ENCODE measurements around the gene PER2.
"Not testable (repeated sequence)": the region's sequence is repeated elsewhere in the genome, so short reads cannot be mapped to it uniquely, and the experiment has no call there.

The PER2 gene

DNA sequence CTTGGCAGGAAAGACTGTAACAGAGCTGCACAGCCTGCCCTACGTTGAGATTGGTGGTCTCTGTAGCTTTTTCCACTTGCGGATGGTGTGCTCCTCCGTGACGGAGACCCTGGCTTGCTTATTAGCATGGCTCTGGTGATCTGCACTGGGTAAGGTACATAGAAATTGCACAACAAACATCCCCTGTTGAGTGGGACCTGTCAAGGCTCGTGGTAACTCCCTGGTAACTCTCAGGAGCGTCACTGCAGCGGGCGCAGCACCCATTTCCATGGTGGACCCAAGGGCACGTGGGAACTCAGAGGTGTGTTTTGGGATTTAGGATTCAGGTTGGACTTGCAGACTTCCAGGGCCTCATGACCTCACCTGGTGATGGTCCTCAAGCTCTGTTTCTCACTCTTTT is 33.1 kb upstream of the PER2 start:
- Mint-ChIP-seq H3K36me3 (ENCODE audit: low read depth) (no peaks in the 10 kb centered on the region), H3K27me3 (ENCODE audit: low read depth) (peaks cover 15% of the 10 kb centered on the region), H3K4me1 (ENCODE audit: low read depth) (peaks cover 13% of the 10 kb centered on the region), H3K4me3 (peak overlapping the region; percentile 79), H3K9me3 (no peaks in the 10 kb centered on the region), H3K27ac (no peak overlapping the region)

DNA sequence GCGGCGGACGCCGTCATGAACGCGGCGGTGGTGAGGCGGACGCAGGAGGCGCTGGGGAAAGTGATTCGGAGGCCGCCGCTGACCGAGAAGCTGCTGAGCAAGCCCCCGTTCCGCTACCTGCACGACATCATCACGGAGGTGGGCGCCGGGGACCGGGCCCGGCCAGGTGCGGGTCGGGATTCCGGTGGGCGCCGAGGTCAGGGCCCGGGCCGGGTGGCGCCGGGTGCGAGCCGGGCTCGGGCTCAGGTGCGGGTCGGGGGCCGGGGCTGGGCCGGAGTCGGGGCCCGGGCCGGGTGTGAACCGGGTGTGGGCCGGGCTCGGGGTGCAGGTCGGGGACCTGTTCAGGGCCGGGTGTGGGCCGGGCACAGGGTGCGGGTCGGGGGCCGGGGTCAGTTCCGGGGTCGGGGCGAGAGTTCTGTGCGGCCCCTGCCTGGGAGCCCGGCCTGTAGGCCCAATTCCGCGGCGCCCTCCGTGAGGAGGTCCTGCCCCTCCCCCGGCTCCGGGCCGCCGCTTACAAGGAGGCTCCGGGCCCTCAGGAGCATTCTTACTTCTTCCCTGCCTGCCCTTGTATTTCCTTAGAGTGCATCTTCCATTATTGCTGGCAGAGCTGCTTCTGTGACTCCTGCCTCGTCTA is 32.4 kb upstream of the PER2 start:
- Mint-ChIP-seq H3K4me3 (peak overlapping the region; percentile 79), H3K36me3 (ENCODE audit: low read depth) (no peaks in the 10 kb centered on the region)

DNA sequence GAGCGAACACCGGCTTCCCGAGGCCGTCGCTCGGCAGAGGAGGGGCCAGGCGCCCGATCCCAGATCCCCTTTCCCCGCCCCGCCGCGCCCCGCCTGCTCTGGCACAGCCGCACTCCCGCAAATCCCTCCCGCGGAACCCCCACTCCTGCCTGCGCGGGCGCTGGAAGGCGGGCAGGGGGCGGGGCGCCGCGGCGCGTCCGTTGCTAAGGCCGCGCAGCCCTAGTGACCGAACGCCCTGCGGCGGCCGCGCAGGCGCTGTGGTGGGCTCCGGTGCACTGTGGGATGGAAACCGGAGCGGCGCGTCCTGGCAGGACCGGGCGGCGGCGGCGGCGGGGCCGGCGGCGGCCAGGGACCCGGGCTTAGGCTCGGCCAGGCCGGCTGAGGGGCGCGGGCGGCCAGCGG is 31.8 kb upstream of the PER2 start, which contains the start of gene TRAF3IP1:
TSS of gene TRAF3IP1 (plus strand) at position 273 of the 402 bp plus-strand sequence. CDS start 145 bp downstream, outside the sequence.
- Mint-ChIP-seq H3K9me3 (no peaks in the 10 kb centered on the region), H3K4me3 (peak within 1 kb of the TSS; percentile 79), H3K27ac (no peak within 1 kb of the TSS), H3K4me1 (ENCODE audit: low read depth) (peaks cover 13% of the 10 kb centered on the region), H3K27me3 (ENCODE audit: low read depth) (peaks cover 16% of the 10 kb centered on the region), H3K36me3 (ENCODE audit: low read depth) (no peaks in the 10 kb centered on the region)

More for the DNA sequence above, 32.4 kb upstream of the PER2 start:
- Mint-ChIP-seq H3K4me1 (ENCODE audit: low read depth) (peaks cover 13% of the 10 kb centered on the region), H3K27ac (no peak overlapping the region), H3K27me3 (ENCODE audit: low read depth) (peaks cover 16% of the 10 kb centered on the region), H3K9me3 (no peaks in the 10 kb centered on the region)

- Mint-ChIP-seq H3K4me3 (no peak overlapping the region), H3K4me1 (ENCODE audit: low read depth) (peaks cover 3% of the 10 kb centered on the region), H3K9me3 (no peaks in the 10 kb centered on the region), H3K27ac (no peak overlapping the region), H3K36me3 (ENCODE audit: low read depth) (no peaks in the 10 kb centered on the region), H3K27me3 (ENCODE audit: low read depth) (peaks cover 16% of the 10 kb centered on the region)
Measured at GRCh38 chr2:238315031-238315595, 26.7 kb upstream of the PER2 start.

DNA sequence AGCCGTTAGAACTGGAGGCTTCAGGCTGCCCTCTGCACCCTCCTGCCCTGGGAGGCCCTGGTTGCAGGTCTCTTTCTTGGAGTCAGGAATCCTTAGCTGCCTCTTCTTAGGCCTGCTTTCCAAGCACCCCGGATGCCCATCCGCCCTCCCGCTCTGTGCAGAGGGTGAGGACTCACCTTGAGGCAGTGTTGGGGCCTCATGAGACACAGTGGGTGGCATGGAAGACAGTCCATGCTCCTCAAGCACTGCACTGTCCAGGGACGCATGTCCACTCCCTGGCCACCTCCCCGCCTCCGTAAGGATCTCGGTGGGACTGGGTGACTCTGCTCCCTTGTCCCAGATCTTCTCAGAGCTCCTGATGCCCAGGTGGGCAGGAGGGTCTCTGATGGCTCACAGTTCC is 26.2 kb upstream of the PER2 start:
- Mint-ChIP-seq H3K9me3 (no peaks in the 10 kb centered on the region), H3K27ac (no peak overlapping the region), H3K27me3 (ENCODE audit: low read depth) (peaks cover 16% of the 10 kb centered on the region), H3K4me1 (ENCODE audit: low read depth) (peaks cover under 1% of the 10 kb centered on the region), H3K36me3 (ENCODE audit: low read depth) (no peaks in the 10 kb centered on the region), H3K4me3 (no peak overlapping the region)

- Mint-ChIP-seq H3K9me3 (no peaks in the 10 kb centered on the region), H3K27ac (no peak overlapping the region), H3K4me1 (ENCODE audit: low read depth) (no peaks in the 10 kb centered on the region), H3K36me3 (ENCODE audit: low read depth) (no peaks in the 10 kb centered on the region), H3K4me3 (no peak overlapping the region), H3K27me3 (ENCODE audit: low read depth) (peaks cover 13% of the 10 kb centered on the region)
Measured at GRCh38 chr2:238313991-238314350, 25.6 kb upstream of the PER2 start.

GRCh38 chr2:238313289-238313990 is 25.0 kb upstream of the PER2 start:
- H3K4me1 Mint-ChIP-seq (ENCODE audit: low read depth), result no peaks in the 10 kb centered on the region
- peaks cover 12% of the 10 kb centered on the region for H3K27me3 Mint-ChIP-seq (ENCODE audit: low read depth)
- no peak overlapping the region for H3K27ac Mint-ChIP-seq
- no peaks in the 10 kb centered on the region for H3K36me3 Mint-ChIP-seq (ENCODE audit: low read depth)
- no peaks in the 10 kb centered on the region for H3K9me3 Mint-ChIP-seq
- no peak overlapping the region for H3K4me3 Mint-ChIP-seq

- not testable (repeated sequence) for H3K4me3 Mint-ChIP-seq; H3K27me3 Mint-ChIP-seq (ENCODE audit: low read depth); H3K36me3 Mint-ChIP-seq (ENCODE audit: low read depth); H3K4me1 Mint-ChIP-seq (ENCODE audit: low read depth); H3K27ac Mint-ChIP-seq; H3K9me3 Mint-ChIP-seq
Measured at GRCh38 chr2:238310721-238311120, 22.3 kb upstream of the PER2 start.

GRCh38 chr2:238308177-238308576 is 19.8 kb upstream of the PER2 start:
- no peaks in the 10 kb centered on the region for H3K36me3 Mint-ChIP-seq (ENCODE audit: low read depth)
- H3K4me1 Mint-ChIP-seq (ENCODE audit: low read depth), result no peaks in the 10 kb centered on the region
- H3K4me3 Mint-ChIP-seq, result no peak overlapping the region
- no peak overlapping the region for H3K27ac Mint-ChIP-seq
- H3K27me3 Mint-ChIP-seq (ENCODE audit: low read depth), result no peaks in the 10 kb centered on the region
- no peaks in the 10 kb centered on the region for H3K9me3 Mint-ChIP-seq

- no peaks in the 10 kb centered on the region for H3K36me3 Mint-ChIP-seq (ENCODE audit: low read depth)
Measured at GRCh38 chr2:238306672-238306998, 18.2 kb upstream of the PER2 start.

GRCh38 chr2:238305965-238306671 is 17.7 kb upstream of the PER2 start:
- H3K36me3 Mint-ChIP-seq (ENCODE audit: low read depth), result no peaks in the 10 kb centered on the region
- H3K27ac Mint-ChIP-seq, result no peak overlapping the region
- no peak overlapping the region for H3K4me3 Mint-ChIP-seq
- peaks cover 6% of the 10 kb centered on the region for H3K27me3 Mint-ChIP-seq (ENCODE audit: low read depth)
- no peaks in the 10 kb centered on the region for H3K9me3 Mint-ChIP-seq
- H3K4me1 Mint-ChIP-seq (ENCODE audit: low read depth), result no peaks in the 10 kb centered on the region

More at GRCh38 chr2:238306672-238306998, 18.2 kb upstream of the PER2 start:
- no peaks in the 10 kb centered on the region for H3K9me3 Mint-ChIP-seq
- H3K4me3 Mint-ChIP-seq, result no peak overlapping the region
- peaks cover 5% of the 10 kb centered on the region for H3K27me3 Mint-ChIP-seq (ENCODE audit: low read depth)
- H3K4me1 Mint-ChIP-seq (ENCODE audit: low read depth), result no peaks in the 10 kb centered on the region
- no peak overlapping the region for H3K27ac Mint-ChIP-seq

GRCh38 chr2:238305092-238305862 is 16.9 kb upstream of the PER2 start:
- no peak overlapping the region for H3K27ac Mint-ChIP-seq
- H3K4me3 Mint-ChIP-seq, result no peak overlapping the region
- H3K36me3 Mint-ChIP-seq (ENCODE audit: low read depth), result no peaks in the 10 kb centered on the region
- H3K4me1 Mint-ChIP-seq (ENCODE audit: low read depth), result no peaks in the 10 kb centered on the region
- no peaks in the 10 kb centered on the region for H3K9me3 Mint-ChIP-seq
- peaks cover 10% of the 10 kb centered on the region for H3K27me3 Mint-ChIP-seq (ENCODE audit: low read depth)

DNA sequence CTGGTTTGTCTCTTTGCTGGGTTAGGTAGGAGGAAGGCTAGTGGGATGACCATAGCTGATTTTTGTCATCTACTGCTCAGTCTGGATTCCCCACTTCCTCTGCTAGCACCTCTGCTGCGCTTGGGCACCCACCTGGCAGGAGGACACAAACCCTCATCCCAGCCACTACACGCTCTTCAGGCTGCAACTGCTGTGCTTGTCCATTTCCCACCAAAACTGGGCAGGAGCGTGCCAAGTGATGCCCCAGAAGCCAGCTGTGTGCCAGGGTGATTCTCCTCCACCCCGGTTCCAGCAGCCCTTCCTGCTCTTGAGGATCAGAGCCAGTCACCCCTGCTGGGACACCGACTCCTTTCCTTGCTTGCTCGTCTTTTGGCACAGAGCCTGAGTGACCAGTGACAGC is 15.7 kb upstream of the PER2 start:
- H3K36me3 Mint-ChIP-seq (ENCODE audit: low read depth), result no peaks in the 10 kb centered on the region
- H3K4me3 Mint-ChIP-seq, result no peak overlapping the region
- H3K9me3 Mint-ChIP-seq, result no peaks in the 10 kb centered on the region
- H3K4me1 Mint-ChIP-seq (ENCODE audit: low read depth), result no peaks in the 10 kb centered on the region
- no peak overlapping the region for H3K27ac Mint-ChIP-seq
- peaks cover 11% of the 10 kb centered on the region for H3K27me3 Mint-ChIP-seq (ENCODE audit: low read depth)

- H3K27me3 Mint-ChIP-seq (ENCODE audit: low read depth), result peaks cover 11% of the 10 kb centered on the region
- no peaks in the 10 kb centered on the region for H3K9me3 Mint-ChIP-seq
- H3K4me1 Mint-ChIP-seq (ENCODE audit: low read depth), result no peaks in the 10 kb centered on the region
- no peak overlapping the region for H3K4me3 Mint-ChIP-seq
- no peak overlapping the region for H3K27ac Mint-ChIP-seq
- H3K36me3 Mint-ChIP-seq (ENCODE audit: low read depth), result no peaks in the 10 kb centered on the region
Measured at GRCh38 chr2:238302751-238303150, 14.3 kb upstream of the PER2 start.
